HG03103 (cell line): ENCODE data around the gene DLGAP4.

Source experiments
- ATAC-seq: cut with Tn5 transposase; IDR thresholded peaks from one replicate; pipeline ENCODE4 v1.9.1; 2021; ENCODE audit warnings: low read depth; ENCODE audit not compliant: unreplicated experiment

DLGAP4 gene

GRCh38 chr20:36346256-36346655 is 40.1 kb downstream of the DLGAP4 start:
- ATAC-seq: no peak

GRCh38 chr20:36349384-36350170 is 43.4 kb downstream of the DLGAP4 start:
- no peak for ATAC-seq

GRCh38 chr20:36350439-36350838 is 44.3 kb downstream of the DLGAP4 start:
- no peak for ATAC-seq

GRCh38 chr20:36351937-36352336 is 45.8 kb downstream of the DLGAP4 start:
- ATAC-seq: no peak

- ATAC-seq: no peak
Observed at GRCh38 chr20:36352843-36353553, 46.9 kb downstream of the DLGAP4 start.

- no peak for ATAC-seq
Observed at GRCh38 chr20:36353740-36354139, 47.6 kb downstream of the DLGAP4 start.

GRCh38 chr20:36355469-36356171 is 49.5 kb downstream of the DLGAP4 start:
- ATAC-seq: no peak

GRCh38 chr20:36359668-36360406 is 53.7 kb downstream of the DLGAP4 start:
- ATAC-seq: no peak

- ATAC-seq: no peak
Observed at GRCh38 chr20:36360429-36360828, 54.3 kb downstream of the DLGAP4 start.

GRCh38 chr20:36361406-36361805 is 55.3 kb downstream of the DLGAP4 start:
- no peak for ATAC-seq

GRCh38 chr20:36362261-36362660 is 56.1 kb downstream of the DLGAP4 start:
- ATAC-seq: no peak

GRCh38 chr20:36362978-36363713 is 57.0 kb downstream of the DLGAP4 start:
- no peak for ATAC-seq

GRCh38 chr20:36364506-36364905 is 58.4 kb downstream of the DLGAP4 start:
- no peak for ATAC-seq

GRCh38 chr20:36366623-36367369 is 60.7 kb downstream of the DLGAP4 start:
- no peak for ATAC-seq

GRCh38 chr20:36367370-36367745 is 61.2 kb downstream of the DLGAP4 start:
- no peak for ATAC-seq

GRCh38 chr20:36367907-36368799 is 62.0 kb downstream of the DLGAP4 start:
- no peak for ATAC-seq

GRCh38 chr20:36368869-36369268 is 62.7 kb downstream of the DLGAP4 start:
- ATAC-seq: no peak

- no peak for ATAC-seq
Observed at GRCh38 chr20:36369739-36370138, 63.6 kb downstream of the DLGAP4 start.
